K562 (cell line): ENCODE measurements around the gene BACH1. TPM values are rescaled to one million over a fixed set of nuclear protein-coding genes. Genes with fewer than 3 reads are reported as not detected.
A peak's percentile ranks its signal among the peaks of the same experiment; 100 is the strongest.

ENCODE experiments used
- CUX1 ChIP-seq: fragments of 200-800 bp; sonication (Bioruptor generic); IDR thresholded peaks from 2 replicates; pipeline ENCODE4 v1.6.1; 2016; ENCODE audit warnings: missing genetic modification characterization, missing compliant biosample characterization
- E2F8 ChIP-seq: fragments of 450-650 bp; IDR thresholded peaks from 2 replicates; pipeline ENCODE4 v1.7.1; 2018; ENCODE audit warnings: mild to moderate bottlenecking, low read depth; ENCODE audit not compliant: partially characterized antibody
- MAFF ChIP-seq: IDR thresholded peaks from 2 replicates; pipeline ENCODE4 v1.6.1; 2012; ENCODE audit warnings: low read length, improper control_type of control experiment
- MEIS2 ChIP-seq: fragments of 450-650 bp; IDR thresholded peaks from 2 replicates; pipeline ENCODE4 v1.6.1; 2014; ENCODE audit warnings: mild to moderate bottlenecking; ENCODE audit not compliant: partially characterized antibody
- NR0B1 ChIP-seq: fragments of 450-650 bp; IDR thresholded peaks from one replicate; pipeline ENCODE4 v1.6.1; 2018; ENCODE audit warnings: mild to moderate bottlenecking, moderate library complexity; ENCODE audit not compliant: partially characterized antibody
- OTX1 ChIP-seq: fragments of 450-650 bp; formaldehyde crosslinking; IDR thresholded peaks from 2 replicates; pipeline ENCODE4 v1.4.0; 2022; ENCODE audit warnings: mild to moderate bottlenecking
- PCBP2 ChIP-seq: fragments of 200-400 bp; formaldehyde crosslinking; IDR thresholded peaks from 2 replicates; pipeline ENCODE4 v1.6.1; 2018; ENCODE audit warnings: low read length, low read depth, mild to moderate bottlenecking, moderate library complexity; ENCODE audit not compliant: poor library complexity, severe bottlenecking
- ZBTB11 ChIP-seq, 3 experiments: fragments of 200-800 bp in 1 of 3; fragments of 250-450 bp in 1 of 3; fragments of 450-650 bp in 1 of 3; sonication (Bioruptor Pico) in 1 of 3; sonication (Bioruptor generic) in 1 of 3; formaldehyde crosslinking in 1 of 3; IDR thresholded peaks; 2 replicates each; pipeline versions ENCODE4 v1.6.1 to v1.8.0; 2016 to 2022; ENCODE audit warnings: mild to moderate bottlenecking in 2 of 3, missing genetic modification characterization in 2 of 3, missing compliant biosample characterization in 1 of 3, moderate library complexity in 1 of 3
- ZBTB7A ChIP-seq: IDR thresholded peaks from 2 replicates; pipeline ENCODE4 v1.6.1; 2011; ENCODE audit warnings: low read depth, mild to moderate bottlenecking, low read length, moderate library complexity, borderline replicate concordance; ENCODE audit not compliant: control insufficient read depth
- ZNF140 ChIP-seq: fragments of 250-450 bp; sonication (Bioruptor Pico); IDR thresholded peaks from 2 replicates; pipeline ENCODE4 v1.8.0; 2021; ENCODE audit warnings: moderate library complexity, mild to moderate bottlenecking, inconsistent platforms
- ZNF347 ChIP-seq: fragments of 450-650 bp; formaldehyde crosslinking; IDR thresholded peaks from 2 replicates; pipeline ENCODE4 v1.4.0; 2020; ENCODE audit warnings: low read depth, mild to moderate bottlenecking, moderate library complexity
- ZNF384 ChIP-seq: IDR thresholded peaks from 2 replicates; pipeline ENCODE4 v1.6.1; 2012; ENCODE audit warnings: low read depth, low read length, improper control_type of control experiment
- polyA plus RNA-seq, 8 experiments: library from polyadenylated mRNA; depleted of rRNA in 4 of 8; stranded (reverse) in 5 of 8; unstranded in 3 of 8; fragments of >200 nt; fragmentation: Nextera tagmentation in 2 of 8; fragmentation: Illumina TruSeq in 1 of 8; extraction: Ambion mirVana in 2 of 8; extraction: Trizol in 1 of 8; gene quantifications; 2 replicates each; pipeline versions ENCODE4 v1.2.1 to v1.2.3, GENCODE V29; 2011 to 2014; ENCODE audit warnings: inconsistent platforms in 1 of 8, missing spikeins in 1 of 8
- total RNA-seq, 7 experiments: library from RNA; depleted of rRNA in 6 of 7; stranded (reverse); fragments of >200 nt in 6 of 7; fragmentation: Illumina TruSeq in 2 of 7; extraction: Trizol in 2 of 7; gene quantifications; 2 replicates each; pipeline versions ENCODE4 v1.2.1 to v1.2.3, GENCODE V29; 2011 to 2021; ENCODE audit warnings: low replicate concordance in 1 of 7

Gene BACH1
- total and polyA plus RNA-seq, 9 of the 15 experiments (the other 6 are each of a cell fraction or from before 2014, with no cell fraction given) = 10.6 to 58.5 (median 28.6) TPM

GRCh38 chr21:29299916-29300806 lies 1.4 kb downstream of the BACH1 start (continued):
- TF ChIP-seq ZBTB11 (CRISPR knock-in tag; IDR thresholded peaks at IDR 0.05) (no peak), OTX1 (CRISPR knock-in tag) (peak; percentile 5; the same call in 1 of the 2 replicates), CUX1 (no peak), ZBTB7A (no peak), ZNF347 (CRISPR knock-in tag) (no peak), NR0B1 (no peak), E2F8 (no peak), MEIS2 (peak; percentile 30), ZNF384 (no peak), ZNF140 (CRISPR knock-in tag) (no peak), MAFF (peak; percentile 97), PCBP2 (no peak)
